H1 (cell line): ENCODE results near the gene RAB35. TPM values are rescaled to one million over a fixed set of nuclear protein-coding genes. Genes with fewer than 3 reads are reported as not detected.

Experiments used
- BACH1 ChIP-seq: IDR thresholded peaks from 2 replicates; pipeline ENCODE4 v1.6.1; 2012; ENCODE audit warnings: low read length, improper control_type of control experiment
- BCL11A ChIP-seq, 2 experiments: IDR thresholded peaks; one replicate each; pipeline ENCODE4 v1.6.1; 2011; ENCODE audit warnings: low read depth in 2 of 2, low read length in 2 of 2, mild to moderate bottlenecking in 2 of 2
- GABPA ChIP-seq: IDR thresholded peaks from 2 replicates; pipeline ENCODE4 v1.6.1; 2011; ENCODE audit warnings: mild to moderate bottlenecking, low read length, moderate library complexity, borderline replicate concordance; ENCODE audit not compliant: insufficient read depth
- HDAC2 ChIP-seq, 2 experiments: fragments of 300-600 bp in 1 of 2; sonication (generic) in 1 of 2; IDR thresholded peaks; 2 replicates each; pipeline ENCODE4 v1.6.1; 2011 to 2012; ENCODE audit warnings: low read depth in 2 of 2, low read length in 2 of 2, mild to moderate bottlenecking in 2 of 2, moderate library complexity in 2 of 2, borderline replicate concordance in 1 of 2, inconsistent platforms in 1 of 2
- MAFK ChIP-seq: IDR thresholded peaks from 2 replicates; pipeline ENCODE4 v1.6.1; 2012; ENCODE audit warnings: low read depth, mild to moderate bottlenecking, improper control_type of control experiment, low read length
- NANOG ChIP-seq: IDR thresholded peaks from 2 replicates; pipeline ENCODE4 v1.6.1; 2011; ENCODE audit warnings: low read length, low read depth, mild to moderate bottlenecking, inconsistent platforms; ENCODE audit not compliant: insufficient read depth, poor library complexity, severe bottlenecking
- RFX5 ChIP-seq: IDR thresholded peaks from 2 replicates; pipeline ENCODE4 v1.6.1; 2011; ENCODE audit warnings: low read depth, low read length, improper control_type of control experiment, borderline replicate concordance
- TAF1 ChIP-seq: IDR thresholded peaks from 2 replicates; pipeline ENCODE4 v1.6.1; 2011; ENCODE audit warnings: mild to moderate bottlenecking, low read depth, low read length
- TBP ChIP-seq: IDR thresholded peaks from 2 replicates; pipeline ENCODE4 v1.6.1; 2011; ENCODE audit warnings: low read depth, low read length, improper control_type of control experiment
- TCF12 ChIP-seq: IDR thresholded peaks from 2 replicates; pipeline ENCODE4 v1.6.1; 2011; ENCODE audit warnings: low read depth, mild to moderate bottlenecking, low read length
- USF2 ChIP-seq: IDR thresholded peaks from 2 replicates; pipeline ENCODE4 v1.6.1; 2011; ENCODE audit warnings: low read length, improper control_type of control experiment
- polyA plus RNA-seq, 7 experiments: library from polyadenylated mRNA; depleted of rRNA in 3 of 7; stranded (reverse) in 5 of 7; unstranded in 2 of 7; fragments of >200 nt in 5 of 7; fragments of 200-250 nt in 2 of 7; gene quantifications; 1 replicate in 5 of 7; 2 replicates in 1 of 7; 4 replicates in 1 of 7; pipeline versions ENCODE4 v1.2.1 to v1.2.3, GENCODE V29; 2011 to 2013; ENCODE audit warnings: missing spikeins in 2 of 7, mixed read lengths in 2 of 7
- total RNA-seq: library from RNA; stranded (reverse); fragmentation: NEBNext Ultra II Directional; extraction: Animal tissue kit (Norgen Biotek cat#: 25700); gene quantifications from 2 replicates; pipeline ENCODE4 v1.2.1, GENCODE V29; 2021
- TF ChIP-seq, protein P1 (sequence below): IDR thresholded peaks from 2 replicates; pipeline ENCODE4 v1.6.1; 2012; ENCODE audit warnings: inconsistent platforms

RAB35 gene
- total and polyA plus RNA-seq, 2 of the 8 experiments (the other 6 are each of a cell fraction or from before 2014, with no cell fraction given): 33.4 to 39.0 TPM

GRCh38 chr12:120118321-120119061 lies 1.9 kb upstream of the RAB35 start (continued):
- no peak for TF ChIP-seq HDAC2 (IDR thresholded peaks at IDR 0.05; ENCODE audit: borderline replicate concordance in 1 of 2, low read depth in 2 of 2, low read length in 2 of 2)
- no peak for TF ChIP-seq RFX5
- no peak for TF ChIP-seq GABPA
- 0 out of 2 replicates have a peak, but pooled peaks have one; percentile 26 for TF ChIP-seq TBP
- TF ChIP-seq MAFK: peak; percentile 99
- no peak for TF ChIP-seq TCF12
- TF ChIP-seq TAF1: peak; percentile 54; the same call in 1 of the 2 replicates
- peak; percentile 100 for TF ChIP-seq BACH1
- no peak for TF ChIP-seq BCL11A (IDR thresholded peaks at IDR 0.05; ENCODE audit: low read depth in 2 of 2, low read length in 2 of 2)
- TF ChIP-seq, protein P1, sequence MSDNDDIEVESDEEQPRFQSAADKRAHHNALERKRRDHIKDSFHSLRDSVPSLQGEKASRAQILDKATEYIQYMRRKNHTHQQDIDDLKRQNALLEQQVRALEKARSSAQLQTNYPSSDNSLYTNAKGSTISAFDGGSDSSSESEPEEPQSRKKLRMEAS: peak; percentile 49
- no peak for TF ChIP-seq NANOG
- no peak for TF ChIP-seq USF2
